Endothelial cell of umbilical vein (primary cell): ENCODE measurements around the gene CEMP1. TPM values are rescaled to one million over a fixed set of nuclear protein-coding genes. Genes with fewer than 3 reads are reported as not detected.

ENCODE experiments used
- BruUV-seq: library from RNA; stranded (reverse); fragments of 400-500 nt; replicated peaks from 2 replicates; lab custom pipeline; 2021; lab: Mats Ljungman, UMichigan
- CTCF ChIA-PET: fragments of 300-600, 350-600 bp; sonication (Branson Sonifier 250); formaldehyde crosslinking; loops from one replicate; lab custom pipeline; 2021; ENCODE audit warnings: antibody characterized with exemption, inconsistent platforms; lab: Charles Lee
- POLR2A ChIA-PET: fragments of 300-600, 350-600 bp; sonication (Branson Sonifier 250); formaldehyde crosslinking; loops from one replicate; lab custom pipeline; 2021; ENCODE audit warnings: antibody characterized with exemption, inconsistent platforms; lab: Charles Lee
- DNase-seq: peaks from one replicate; pipeline ENCODE4 v3.0.0-alpha.2; 2011; ENCODE audit warnings: low read depth, low spot score
- FAIRE-seq: peaks from 2 replicates; lab custom pipeline; 2011; peaks lifted over from hg19 to GRCh38; lab: Jason Lieb, UNC
- H2AFZ ChIP-seq: 2 replicates; pipeline ENCODE4 v1.6.0; 2012; ENCODE audit warnings: low read depth, low read length, control low read depth, inconsistent platforms
- H3K27ac ChIP-seq: 2 replicates; pipeline ENCODE4 v1.5.1; 2011; ENCODE audit warnings: low read depth, mild to moderate bottlenecking, control low read depth, low read length, moderate library complexity; ENCODE audit not compliant: insufficient read depth
- H3K27me3 ChIP-seq, 2 experiments: 2 replicates each; pipeline versions ENCODE4 v1.6.0 to v1.6.1; 2011; ENCODE audit warnings: low read length in 2 of 2, mixed read lengths in 1 of 2; ENCODE audit not compliant: control insufficient read depth in 2 of 2, insufficient read depth in 2 of 2
- H3K36me3 ChIP-seq, 2 experiments: 2 replicates in 1 of 2; 3 replicates in 1 of 2; pipeline ENCODE4 v1.5.1; 2011; ENCODE audit warnings: low read length in 2 of 2, mild to moderate bottlenecking in 1 of 2, moderate library complexity in 1 of 2; ENCODE audit not compliant: control insufficient read depth in 2 of 2, insufficient read depth in 2 of 2; ENCODE audit errors: extremely low read depth in 1 of 2
- H3K4me1 ChIP-seq: 3 replicates; pipeline ENCODE4 v1.5.1; 2011; ENCODE audit warnings: mild to moderate bottlenecking, low read length; ENCODE audit not compliant: control insufficient read depth, insufficient read depth; ENCODE audit errors: extremely low read depth
- H3K4me2 ChIP-seq: 2 replicates; pipeline ENCODE4 v1.6.1; 2011; ENCODE audit warnings: low read length, control low read depth, mixed read lengths; ENCODE audit not compliant: insufficient read depth
- H3K4me3 ChIP-seq, 3 experiments: fragments of 200-600 bp in 1 of 3; sonication (generic), shearing (Covaris generic) in 1 of 3; replicated peaks in 1 of 3; 2 replicates each; pipeline ENCODE4 v1.5.1; 2011 to 2016; ENCODE audit warnings: control low read depth in 3 of 3, low read length in 3 of 3, mild to moderate bottlenecking in 2 of 3, inconsistent platforms in 1 of 3, low read depth in 1 of 3, moderate library complexity in 1 of 3; ENCODE audit not compliant: insufficient read depth in 1 of 3
- H3K79me2 ChIP-seq: 2 replicates; pipeline ENCODE4 v1.6.0; 2012; ENCODE audit warnings: low read length, inconsistent platforms; ENCODE audit not compliant: control insufficient read depth, insufficient read depth
- H3K9ac ChIP-seq: replicated peaks from 2 replicates; pipeline ENCODE3; 2011; ENCODE audit warnings: low read length, control low read depth; ENCODE audit not compliant: insufficient read depth; ENCODE audit errors: extremely low read depth
- H3K9me1 ChIP-seq: replicated peaks from 3 replicates; pipeline ENCODE4 v1.6.0; 2011; ENCODE audit warnings: mild to moderate bottlenecking, low read length; ENCODE audit not compliant: control insufficient read depth, insufficient read depth; ENCODE audit errors: extremely low read depth
- H3K9me3 ChIP-seq: replicated peaks from 2 replicates; pipeline ENCODE4 v1.5.1; 2012; ENCODE audit warnings: low read length, inconsistent platforms; ENCODE audit not compliant: control insufficient read depth, insufficient read depth
- H4K20me1 ChIP-seq: replicated peaks from 2 replicates; pipeline ENCODE3; 2011; ENCODE audit warnings: mild to moderate bottlenecking, low read length; ENCODE audit not compliant: control insufficient read depth, insufficient read depth; ENCODE audit errors: extremely low read depth
- CTCF ChIP-seq, 2 donors: IDR thresholded peaks; 1 replicate in 1 of 2; 2 replicates in 1 of 2; pipeline ENCODE4 v1.5.1; 2011; ENCODE audit warnings: low read length in 2 of 2, mild to moderate bottlenecking in 2 of 2, moderate library complexity in 2 of 2, control low read depth in 1 of 2, inconsistent platforms in 1 of 2, low read depth in 1 of 2; ENCODE audit not compliant: insufficient read depth in 1 of 2; ENCODE audit errors: extremely low read depth in 1 of 2
- EZH2 ChIP-seq: IDR thresholded peaks from 2 replicates; pipeline ENCODE4 v1.6.1; 2012; ENCODE audit warnings: borderline replicate concordance, low read depth, mild to moderate bottlenecking, moderate library complexity, low read length, inconsistent platforms; ENCODE audit not compliant: severe bottlenecking
- FOS ChIP-seq: IDR thresholded peaks from 2 replicates; pipeline ENCODE4 v1.6.1; 2011; ENCODE audit warnings: mild to moderate bottlenecking, low read length, moderate library complexity, borderline replicate concordance; ENCODE audit not compliant: insufficient read depth
- GATA2 ChIP-seq: IDR thresholded peaks from 2 replicates; pipeline ENCODE4 v1.7.0; 2011; ENCODE audit warnings: low read depth, mild to moderate bottlenecking, moderate library complexity, mixed read lengths, low read length; ENCODE audit not compliant: insufficient read length, insufficient read depth
- JUN ChIP-seq: IDR thresholded peaks from 2 replicates; pipeline ENCODE4 v1.6.1; 2011; ENCODE audit warnings: borderline replicate concordance, low read depth; ENCODE audit not compliant: insufficient read length, insufficient read depth
- MYC ChIP-seq: IDR thresholded peaks from one replicate; pipeline ENCODE4 v1.6.1; 2011; ENCODE audit warnings: mild to moderate bottlenecking, low read depth, low read length
- POLR2A ChIP-seq: IDR thresholded peaks from 2 replicates; pipeline ENCODE4 v1.6.1; 2012; ENCODE audit warnings: low read depth, mild to moderate bottlenecking, control low read depth, low read length
- POLR2AphosphoS5 ChIP-seq: IDR thresholded peaks from 2 replicates; pipeline ENCODE4 v1.6.1; 2012; ENCODE audit warnings: low read depth, mild to moderate bottlenecking, control low read depth, low read length, moderate library complexity; ENCODE audit not compliant: insufficient read depth
- dilution Hi-C: fragments of 300-500 bp; cut with MboI; formaldehyde crosslinking; loops from one replicate; pipeline ENCODE4 v1.15.0; 2019; ENCODE audit warnings: low sequenced_read_pairs; ENCODE audit not compliant: extremely low pct_ligation_motif_present
- intact Hi-C: fragments of 100-400 bp; cut with micrococcal nuclease; formaldehyde crosslinking; loops from one replicate; pipeline ENCODE4 v1.10.0; 2022
- polyA plus RNA-seq, 4 experiments: library from polyadenylated mRNA; depleted of rRNA in 3 of 4; stranded (reverse) in 3 of 4; unstranded in 1 of 4; fragments of >200 nt; gene quantifications; 2 replicates each; pipeline versions ENCODE4 v1.2.1 to v1.2.3, GENCODE V29; 2011 to 2012; ENCODE audit warnings: missing spikeins in 1 of 4
- total RNA-seq: library from RNA; stranded (reverse); gene quantifications from 2 replicates; pipeline ENCODE4 v1.2.3, GENCODE V29; 2021
- TF ChIP-seq, protein P1 (sequence below): IDR thresholded peaks from 2 replicates; pipeline ENCODE4 v1.6.1; 2011; ENCODE audit not compliant: insufficient read depth, insufficient read length

Gene CEMP1
- total and polyA plus RNA-seq, 2 donors (not counting 3 experiments of a cell fraction or from before 2014, with no cell fraction given) = not detected

DNA sequence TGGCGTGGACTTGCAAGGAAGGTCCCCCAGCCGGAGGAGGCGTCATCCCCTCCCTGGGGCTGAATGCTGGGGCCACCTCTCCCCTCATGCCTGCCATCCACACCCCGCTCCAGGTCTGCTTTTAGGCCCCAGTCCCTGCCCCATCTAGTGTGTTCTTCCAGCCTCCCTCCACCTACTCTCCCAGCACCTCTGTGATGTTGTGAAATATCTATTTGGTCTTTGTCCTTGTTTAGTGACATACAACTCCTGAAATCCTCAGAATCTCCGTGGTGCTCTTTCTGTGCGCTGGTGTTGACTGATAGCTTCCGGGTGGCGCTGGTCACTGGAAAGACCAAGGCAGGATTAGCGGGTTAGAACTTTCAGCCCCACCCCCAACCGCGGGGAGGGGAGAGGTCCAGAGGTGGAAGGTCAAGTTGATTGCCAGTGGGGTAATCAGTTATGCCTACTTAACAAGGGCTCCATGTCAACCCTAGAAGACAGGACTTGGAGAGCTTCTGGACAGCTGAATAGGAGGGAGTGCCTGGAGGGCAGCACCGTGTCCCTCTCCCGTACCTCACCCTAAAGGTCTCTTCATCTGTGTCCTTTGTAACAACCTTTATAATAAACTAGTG is 46.2 kb downstream of the CEMP1 start:
- Histone ChIP-seq H3K27me3 (no peaks in the 10 kb centered on the region), H3K79me2 (peaks cover 6% of the 10 kb centered on the region), H3K4me3 (no peak overlapping the region), H3K4me1 (no peaks in the 10 kb centered on the region), H4K20me1 (no peaks in the 10 kb centered on the region), H3K36me3 (no peaks in the 10 kb centered on the region), H2AFZ (no peak overlapping the region), H3K4me2 (no peak overlapping the region), H3K9me3 (no peaks in the 10 kb centered on the region), H3K9ac (no peak overlapping the region), H3K27ac (no peak overlapping the region), H3K9me1 (no peaks in the 10 kb centered on the region)
- POLR2A ChIA-PET = no interaction called here
- BruUV-seq = no TSS peak
- DNase-seq (no peak), FAIRE-seq (no peak)
- dilution Hi-C loops (no loop called here), intact Hi-C loops (no loop called here)
- no peak for TF ChIP-seq POLR2AphosphoS5
- no peak for TF ChIP-seq JUN
- no peak for TF ChIP-seq FOS
- TF ChIP-seq MYC = no peak
- CTCF ChIA-PET = interaction anchor here (3.0 kb wide), 1 partner anchor 16 kb away, joined by 14 read pairs; no protein-coding TSS in a partner anchor

- H3K27me3 ChIP-seq = no peaks in the 10 kb centered on the region
- ChIA-PET CTCF (interaction anchor here (1.7 to 3.0 kb wide), 3 partner anchors 14 to 17 kb away, joined by 5 to 14 read pairs (median 9); partner anchors contain the start of gene NTN3), POLR2A (no interaction called here)
- H2AFZ ChIP-seq = no peak overlapping the region
- H3K27ac ChIP-seq = no peak overlapping the region
- FAIRE-seq (no peak), DNase-seq (no peak)
- H3K4me1 ChIP-seq = no peaks in the 10 kb centered on the region
- no peak overlapping the region for H3K4me3 ChIP-seq
- TF ChIP-seq FOS (no peak), CTCF (IDR thresholded peaks at IDR 0.05; ENCODE audit: extremely low read depth in 1 of 2, insufficient read depth in 1 of 2, low read depth in 1 of 2, low read length in 2 of 2) (no peak), JUN (no peak), GATA2 (no peak), POLR2A (no peak), MYC (no peak), EZH2 (no peak)
- TF ChIP-seq, protein P1, sequence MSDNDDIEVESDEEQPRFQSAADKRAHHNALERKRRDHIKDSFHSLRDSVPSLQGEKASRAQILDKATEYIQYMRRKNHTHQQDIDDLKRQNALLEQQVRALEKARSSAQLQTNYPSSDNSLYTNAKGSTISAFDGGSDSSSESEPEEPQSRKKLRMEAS = no peak
- H3K9ac ChIP-seq = no peak overlapping the region
- intact Hi-C loops = no loop called here
- BruUV-seq = no TSS peak
- no peaks in the 10 kb centered on the region for H3K9me1 ChIP-seq
- H3K79me2 ChIP-seq = peaks cover 5% of the 10 kb centered on the region
- H3K4me2 ChIP-seq = no peak overlapping the region
- dilution Hi-C loops = no loop called here
- no peaks in the 10 kb centered on the region for H3K36me3 ChIP-seq
- H4K20me1 ChIP-seq = no peaks in the 10 kb centered on the region
- H3K9me3 ChIP-seq = no peaks in the 10 kb centered on the region
Observed at GRCh38 chr16:2483939-2484897, 47.0 kb downstream of the CEMP1 start.
